C4-2B (cell line): ENCODE measurements around the gene ATP2C1.
"Not testable (repeated sequence)": the region's sequence is repeated elsewhere in the genome, so short reads cannot be mapped to it uniquely, and the experiment has no call there.

Source experiments
- CTCF ChIP-seq: fragments of 450-650 bp; conservative IDR thresholded peaks from 2 replicates; pipeline ENCODE4 v1.5.1; 2017; ENCODE audit warnings: mild to moderate bottlenecking
- ZFX ChIP-seq: fragments of 450-650 bp; IDR thresholded peaks from 2 replicates; pipeline ENCODE4 v1.6.1; 2017

GRCh38 chr3:131042271-131042985 is 148.5 kb downstream of the ATP2C1 start:
- TF ChIP-seq CTCF, ZFX: not testable (repeated sequence)
